Natural killer cell (primary cell): ENCODE measurements around the gene PKD2. TPM values are rescaled to one million over a fixed set of nuclear protein-coding genes. Genes with fewer than 3 reads are reported as not detected.
A peak's percentile ranks its signal among the peaks of the same experiment; 100 is the strongest.

ENCODE experiments used
- ATAC-seq, 3 donors: fragments of 150-1000 bp in 2 of 3; fragments of 200-7000 bp in 1 of 3; cut with Tn5 transposase; 1 replicate in 1 of 3; 2 replicates in 2 of 3; pipeline ENCODE4 v1.10.0; 2021; ENCODE audit warnings: mild to moderate bottlenecking in 2 of 3, moderate library complexity in 2 of 3
- DNase-seq, 2 donors: peaks; one replicate each; pipeline versions ENCODE4 v3.0.0 to v3.0.0-alpha.2; 2013 to 2021; ENCODE audit warnings: mixed read lengths in 1 of 2
- H3K27ac ChIP-seq: one replicate; pipeline ENCODE4 v1.5.1; 2013; ENCODE audit warnings: mild to moderate bottlenecking, low read length
- H3K27me3 ChIP-seq: one replicate; pipeline ENCODE4 v1.6.1; 2013; ENCODE audit warnings: low read length; ENCODE audit not compliant: control insufficient read depth, insufficient read depth
- H3K36me3 ChIP-seq: one replicate; pipeline ENCODE4 v1.6.1; 2013; ENCODE audit warnings: low read length; ENCODE audit not compliant: control insufficient read depth, insufficient read depth
- H3K4me1 ChIP-seq: one replicate; pipeline ENCODE4 v1.6.1; 2013; ENCODE audit warnings: low read length; ENCODE audit not compliant: control insufficient read depth, insufficient read depth
- H3K4me3 ChIP-seq: one replicate; pipeline ENCODE4 v1.5.1; 2013; ENCODE audit warnings: low read length
- H3K9me3 ChIP-seq: one replicate; pipeline ENCODE4 v1.6.1; 2013; ENCODE audit warnings: low read length; ENCODE audit not compliant: control insufficient read depth, insufficient read depth
- H3K27ac Mint-ChIP-seq, 2 donors: one replicate each; pipeline ENCODE4 v1.8.0; 2022; ENCODE audit warnings: mild to moderate bottlenecking in 2 of 2, mixed read lengths in 2 of 2, moderate library complexity in 1 of 2
- H3K27me3 Mint-ChIP-seq, 2 donors: one replicate each; pipeline ENCODE4 v1.8.0; 2022; ENCODE audit warnings: low read depth in 2 of 2, mixed read lengths in 2 of 2
- H3K36me3 Mint-ChIP-seq: one replicate; pipeline ENCODE4 v1.8.0; 2022; ENCODE audit warnings: mixed read lengths
- H3K4me1 Mint-ChIP-seq, 2 donors: one replicate each; pipeline ENCODE4 v1.8.0; 2022; ENCODE audit warnings: mixed read lengths in 2 of 2
- H3K4me3 Mint-ChIP-seq: one replicate; pipeline ENCODE4 v1.8.0; 2022; ENCODE audit warnings: mild to moderate bottlenecking, moderate library complexity, mixed read lengths
- H3K9me3 Mint-ChIP-seq, 2 donors: one replicate each; pipeline ENCODE4 v1.8.0; 2022; ENCODE audit warnings: mixed read lengths in 2 of 2
- CTCF ChIP-seq: fragments of 200-600 bp; IDR thresholded peaks from one replicate; pipeline ENCODE4 v1.8.0; 2022; ENCODE audit warnings: antibody characterized with exemption
- WGBS: methylation state at CpG from one replicate; pipeline ENCODE4 v1.1.7; 2013; ENCODE audit warnings: missing lambda C conversion rate; ENCODE audit not compliant: insufficient coverage; 5-methylcytosine and 5-hydroxymethylcytosine counted together
- intact Hi-C: fragments of 100-400 bp; cut with micrococcal nuclease; formaldehyde crosslinking; loops from one replicate; pipeline ENCODE4 v1.14.2; 2022
- total RNA-seq, 4 donors: library from RNA; stranded (reverse); fragments of 120-200 nt in 1 of 4; gene quantifications; one replicate each; pipeline versions ENCODE4 v1.2.3 to v1.2.4, GENCODE V29; 2013 to 2022

PKD2 gene
- total RNA-seq, 3 donors from 2014 or later (not counting 1 experiment from before 2014, with no cell fraction given) = 6.7 to 9.7 (median 7.8) TPM

GRCh38 chr4:88045021-88045420 is 37.6 kb downstream of the PKD2 start:
- Histone ChIP-seq H3K27me3 (no peaks in the 10 kb centered on the region), H3K4me1 (no peaks in the 10 kb centered on the region), H3K4me3 (no peak overlapping the region), H3K36me3 (peaks cover 23% of the 10 kb centered on the region), H3K27ac (no peak overlapping the region), H3K9me3 (no peaks in the 10 kb centered on the region)
- Mint-ChIP-seq H3K4me3 (no peak overlapping the region), H3K36me3 (no peaks in the 10 kb centered on the region), H3K9me3 (no peaks in the 10 kb centered on the region), H3K27me3 (no peaks in the 10 kb centered on the region), H3K4me1 (peaks cover 0 to 10% of the 10 kb centered on the region in 2 donors), H3K27ac (no peak overlapping the region)
- no peak for TF ChIP-seq CTCF
- no peak for DNase-seq
- ATAC-seq = no peak
- intact Hi-C loops = no loop called here

GRCh38 chr4:88054229-88054628 is 46.8 kb downstream of the PKD2 start:
- Histone ChIP-seq H3K9me3 (no peaks in the 10 kb centered on the region), H3K27me3 (no peaks in the 10 kb centered on the region), H3K27ac (no peak overlapping the region), H3K36me3 (peaks cover 2% of the 10 kb centered on the region), H3K4me3 (no peak overlapping the region), H3K4me1 (no peaks in the 10 kb centered on the region)
- no peaks in the 10 kb centered on the region for H3K4me1 Mint-ChIP-seq
- no peaks in the 10 kb centered on the region for H3K9me3 Mint-ChIP-seq
- WGBS = 93% methylated on average over 4 of the region's 4 CpGs
- intact Hi-C loops = no loop called here
- DNase-seq (no peak), ATAC-seq (no peak)
- no peaks in the 10 kb centered on the region for H3K36me3 Mint-ChIP-seq
- no peaks in the 10 kb centered on the region for H3K27me3 Mint-ChIP-seq
- H3K4me3 Mint-ChIP-seq = no peak overlapping the region
- no peak overlapping the region for H3K27ac Mint-ChIP-seq
- TF ChIP-seq CTCF = no peak

GRCh38 chr4:88054901-88055300 is 47.5 kb downstream of the PKD2 start:
- H3K4me3 Mint-ChIP-seq = no peak overlapping the region
- no peak overlapping the region for H3K27ac Mint-ChIP-seq
- no peaks in the 10 kb centered on the region for H3K36me3 Mint-ChIP-seq
- H3K27me3 ChIP-seq = no peaks in the 10 kb centered on the region
- no peak overlapping the region for H3K4me3 ChIP-seq
- DNase-seq (peak in 1 of 2 donors; percentile 7), ATAC-seq (peak in 1 of 3 donors; percentile 35)
- no peaks in the 10 kb centered on the region for H3K27me3 Mint-ChIP-seq
- no peaks in the 10 kb centered on the region for H3K4me1 Mint-ChIP-seq
- no peaks in the 10 kb centered on the region for H3K9me3 ChIP-seq
- WGBS = 98% methylated on average over 3 of the region's 3 CpGs
- intact Hi-C loops = no loop called here
- H3K9me3 Mint-ChIP-seq = no peaks in the 10 kb centered on the region
- no peaks in the 10 kb centered on the region for H3K4me1 ChIP-seq
- no peak for TF ChIP-seq CTCF
- peaks cover 4% of the 10 kb centered on the region for H3K36me3 ChIP-seq
- H3K27ac ChIP-seq = no peak overlapping the region

- Mint-ChIP-seq H3K36me3 (no peaks in the 10 kb centered on the region), H3K27me3 (no peaks in the 10 kb centered on the region), H3K27ac (no peak overlapping the region), H3K4me1 (no peaks in the 10 kb centered on the region), H3K9me3 (no peaks in the 10 kb centered on the region), H3K4me3 (no peak overlapping the region)
- no peak for TF ChIP-seq CTCF
- no peak for ATAC-seq
- Histone ChIP-seq H3K9me3 (no peaks in the 10 kb centered on the region), H3K27me3 (no peaks in the 10 kb centered on the region), H3K4me3 (no peak overlapping the region), H3K36me3 (peaks cover 9% of the 10 kb centered on the region), H3K4me1 (no peaks in the 10 kb centered on the region), H3K27ac (no peak overlapping the region)
- intact Hi-C loops = no loop called here
- DNase-seq = no peak
- WGBS = 100% methylated on average over 1 of the region's 3 CpGs
These were observed 50.9 kb downstream of the PKD2 start for GRCh38 chr4:88058295-88058694.
